ENCODE results near the gene NTRK1. TPM values are rescaled to one million over a fixed set of nuclear protein-coding genes. Genes with fewer than 3 reads are reported as not detected.

The NTRK1 gene
- total and polyA plus RNA-seq, 2 donors (not counting 1 experiment from before 2014, with no cell fraction given): not detected

DNA sequence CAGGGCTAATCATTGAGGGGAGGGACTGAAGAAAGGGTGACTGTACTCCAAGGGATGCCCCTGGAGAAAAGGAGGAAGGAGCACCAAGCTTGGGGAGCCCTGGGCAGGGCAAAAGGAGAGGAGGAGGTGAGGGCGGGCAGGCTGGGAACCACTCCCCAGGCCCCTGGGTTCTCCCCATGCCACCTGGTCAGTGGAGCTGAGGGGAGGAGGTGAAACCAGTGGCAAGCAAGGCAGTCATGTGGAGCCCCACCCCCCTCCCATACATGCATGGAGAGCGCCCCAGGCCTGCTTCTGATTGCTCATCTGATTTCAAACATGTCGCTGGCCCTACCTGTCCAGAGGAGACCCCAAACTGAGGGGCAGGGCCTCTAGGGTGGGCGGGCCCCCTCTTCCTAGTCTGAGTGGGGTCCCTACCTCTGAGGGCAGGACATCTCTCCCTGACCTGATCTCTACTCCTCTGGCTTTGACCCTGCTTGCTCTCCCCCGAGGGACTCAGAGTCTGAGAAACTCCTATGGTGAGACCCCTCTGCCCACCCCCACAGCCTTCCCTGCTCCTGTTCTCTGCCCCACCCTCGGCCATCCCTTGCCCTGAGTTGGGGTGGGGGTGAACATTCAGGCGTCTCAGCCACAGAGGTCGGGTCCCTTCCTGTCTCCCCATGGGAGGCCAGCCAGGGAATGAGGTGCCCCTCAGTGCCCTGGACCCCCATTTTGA, 20.3 kb upstream of the NTRK1 start:
- Histone ChIP-seq H3K4me2 (ENCODE audit: extremely low read depth, insufficient read depth, low read length) (no peak overlapping the region), H3K9me3 (ENCODE audit: control insufficient read depth, insufficient read depth, low read depth, low read length) (no peaks in the 10 kb centered on the region), H3K27ac (ENCODE audit: insufficient read depth, low read length) (no peak overlapping the region), H3K27me3 (ENCODE audit: control insufficient read depth, insufficient read depth, low read length) (peaks cover 43% of the 10 kb centered on the region), H4K20me1 (ENCODE audit: control insufficient read depth, extremely low read depth, insufficient read depth, low read length) (peaks cover 2% of the 10 kb centered on the region), H2AFZ (ENCODE audit: low read length) (no peak overlapping the region), H3K4me1 (ENCODE audit: control insufficient read depth, extremely low read depth, insufficient read depth, low read length) (no peaks in the 10 kb centered on the region), H3K36me3 (ENCODE audit: control insufficient read depth, insufficient read depth, low read length) (no peaks in the 10 kb centered on the region), H3K4me3 (replicated peaks in 1 of 4; ENCODE audit: control extremely low read depth in 1 of 4, insufficient read depth in 1 of 4, low read depth in 3 of 4, low read length in 4 of 4) (no peak overlapping the region), H3K9ac (ENCODE audit: insufficient read depth, low read length) (no peak overlapping the region), H3K79me2 (ENCODE audit: control insufficient read depth, insufficient read depth, low read length) (no peaks in the 10 kb centered on the region)
- DNase-seq (ENCODE audit: low read depth in 2 of 2): no peak
- TF ChIP-seq, protein P1, sequence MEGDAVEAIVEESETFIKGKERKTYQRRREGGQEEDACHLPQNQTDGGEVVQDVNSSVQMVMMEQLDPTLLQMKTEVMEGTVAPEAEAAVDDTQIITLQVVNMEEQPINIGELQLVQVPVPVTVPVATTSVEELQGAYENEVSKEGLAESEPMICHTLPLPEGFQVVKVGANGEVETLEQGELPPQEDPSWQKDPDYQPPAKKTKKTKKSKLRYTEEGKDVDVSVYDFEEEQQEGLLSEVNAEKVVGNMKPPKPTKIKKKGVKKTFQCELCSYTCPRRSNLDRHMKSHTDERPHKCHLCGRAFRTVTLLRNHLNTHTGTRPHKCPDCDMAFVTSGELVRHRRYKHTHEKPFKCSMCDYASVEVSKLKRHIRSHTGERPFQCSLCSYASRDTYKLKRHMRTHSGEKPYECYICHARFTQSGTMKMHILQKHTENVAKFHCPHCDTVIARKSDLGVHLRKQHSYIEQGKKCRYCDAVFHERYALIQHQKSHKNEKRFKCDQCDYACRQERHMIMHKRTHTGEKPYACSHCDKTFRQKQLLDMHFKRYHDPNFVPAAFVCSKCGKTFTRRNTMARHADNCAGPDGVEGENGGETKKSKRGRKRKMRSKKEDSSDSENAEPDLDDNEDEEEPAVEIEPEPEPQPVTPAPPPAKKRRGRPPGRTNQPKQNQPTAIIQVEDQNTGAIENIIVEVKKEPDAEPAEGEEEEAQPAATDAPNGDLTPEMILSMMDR (conservative IDR thresholded peaks at IDR 0.05 in 1 of 2, IDR thresholded peaks at IDR 0.05 in 1 of 2; ENCODE audit: low read depth in 1 of 2, low read length in 2 of 2): no peak
- TF ChIP-seq EZH2 (IDR thresholded peaks at IDR 0.05; ENCODE audit: low read length, missing control alignments): no peak

DNA sequence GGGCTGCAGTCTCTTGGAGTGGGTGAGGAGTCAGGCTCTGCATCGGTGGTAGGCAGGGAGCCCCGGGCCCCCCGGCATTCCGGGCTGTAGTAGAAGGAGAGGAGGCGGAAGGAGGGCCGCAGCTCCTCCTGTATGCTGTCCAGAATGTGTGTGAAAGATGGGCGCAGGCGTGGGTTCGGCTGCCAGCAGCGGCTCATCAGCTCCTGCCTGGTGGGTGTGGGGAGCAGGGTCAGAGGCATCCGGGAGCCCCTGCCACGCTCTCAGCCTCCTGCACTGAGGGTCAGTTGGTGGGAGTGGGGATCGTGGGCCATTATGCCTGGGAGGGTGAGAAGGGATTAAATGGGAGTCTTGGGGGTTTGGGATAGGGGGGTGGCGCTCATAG, 19.8 kb upstream of the NTRK1 start:
- H3K4me2 ChIP-seq (ENCODE audit: extremely low read depth, insufficient read depth, low read length): no peak overlapping the region
- H3K9ac ChIP-seq (ENCODE audit: insufficient read depth, low read length): no peak overlapping the region
- H2AFZ ChIP-seq (ENCODE audit: low read length): no peak overlapping the region
- H3K4me1 ChIP-seq (ENCODE audit: control insufficient read depth, extremely low read depth, insufficient read depth, low read length): no peaks in the 10 kb centered on the region
- H3K79me2 ChIP-seq (ENCODE audit: control insufficient read depth, insufficient read depth, low read length): no peaks in the 10 kb centered on the region
- H3K27me3 ChIP-seq (ENCODE audit: control insufficient read depth, insufficient read depth, low read length): peaks cover 40% of the 10 kb centered on the region
- no peaks in the 10 kb centered on the region for H3K9me3 ChIP-seq (ENCODE audit: control insufficient read depth, insufficient read depth, low read depth, low read length)
- peaks cover 2% of the 10 kb centered on the region for H4K20me1 ChIP-seq (ENCODE audit: control insufficient read depth, extremely low read depth, insufficient read depth, low read length)
- H3K36me3 ChIP-seq (ENCODE audit: control insufficient read depth, insufficient read depth, low read length): no peaks in the 10 kb centered on the region
- no peak for TF ChIP-seq EZH2 (IDR thresholded peaks at IDR 0.05; ENCODE audit: low read length, missing control alignments)
- TF ChIP-seq, protein P1 (conservative IDR thresholded peaks at IDR 0.05 in 1 of 2, IDR thresholded peaks at IDR 0.05 in 1 of 2; ENCODE audit: low read depth in 1 of 2, low read length in 2 of 2): no peak
- H3K27ac ChIP-seq (ENCODE audit: insufficient read depth, low read length): no peak overlapping the region
- H3K4me3 ChIP-seq (replicated peaks in 1 of 4; ENCODE audit: control extremely low read depth in 1 of 4, insufficient read depth in 1 of 4, low read depth in 3 of 4, low read length in 4 of 4): no peak overlapping the region
- DNase-seq (ENCODE audit: low read depth in 2 of 2): no peak

DNA sequence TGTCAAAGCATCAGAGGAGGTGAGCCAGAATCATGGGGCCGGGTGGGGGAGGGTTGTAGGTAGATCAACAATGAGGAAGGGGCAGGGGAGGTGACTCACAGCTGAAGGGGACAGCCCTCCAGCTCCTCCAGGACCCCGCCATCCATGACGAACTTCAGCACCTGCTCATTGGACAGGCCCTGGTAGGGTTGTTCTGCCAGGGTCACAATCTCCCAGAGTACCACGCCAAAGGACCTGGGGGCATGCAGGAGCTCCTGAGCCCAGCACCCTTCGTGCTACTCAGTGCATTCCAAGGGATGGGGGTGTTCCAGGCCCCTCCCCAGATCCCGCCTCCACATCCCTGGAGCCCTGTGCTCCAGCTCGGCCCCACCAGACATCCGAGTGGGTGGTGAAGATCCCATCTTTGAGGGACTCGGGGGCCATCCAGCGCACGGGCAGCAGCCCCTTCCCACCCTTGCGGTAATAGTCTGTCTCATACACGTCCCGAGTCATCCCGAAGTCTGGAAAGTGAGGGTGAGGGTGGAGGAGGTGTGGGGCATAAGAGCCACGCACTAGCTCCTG, 19.3 kb upstream of the NTRK1 start:
- Histone ChIP-seq H4K20me1 (ENCODE audit: control insufficient read depth, extremely low read depth, insufficient read depth, low read length) (peaks cover 2% of the 10 kb centered on the region), H3K4me2 (ENCODE audit: extremely low read depth, insufficient read depth, low read length) (no peak overlapping the region), H3K27me3 (ENCODE audit: control insufficient read depth, insufficient read depth, low read length) (peaks cover 43% of the 10 kb centered on the region), H3K9me3 (ENCODE audit: control insufficient read depth, insufficient read depth, low read depth, low read length) (no peaks in the 10 kb centered on the region), H3K4me3 (replicated peaks in 1 of 4; ENCODE audit: control extremely low read depth in 1 of 4, insufficient read depth in 1 of 4, low read depth in 3 of 4, low read length in 4 of 4) (no peak overlapping the region), H3K27ac (ENCODE audit: insufficient read depth, low read length) (no peak overlapping the region), H3K79me2 (ENCODE audit: control insufficient read depth, insufficient read depth, low read length) (no peaks in the 10 kb centered on the region), H3K4me1 (ENCODE audit: control insufficient read depth, extremely low read depth, insufficient read depth, low read length) (no peaks in the 10 kb centered on the region), H3K9ac (ENCODE audit: insufficient read depth, low read length) (no peak overlapping the region), H2AFZ (ENCODE audit: low read length) (no peak overlapping the region), H3K36me3 (ENCODE audit: control insufficient read depth, insufficient read depth, low read length) (no peaks in the 10 kb centered on the region)
- no peak for DNase-seq (ENCODE audit: low read depth in 2 of 2)
- TF ChIP-seq EZH2 (IDR thresholded peaks at IDR 0.05; ENCODE audit: low read length, missing control alignments): no peak
- TF ChIP-seq, protein P1 (conservative IDR thresholded peaks at IDR 0.05 in 1 of 2, IDR thresholded peaks at IDR 0.05 in 1 of 2; ENCODE audit: low read depth in 1 of 2, low read length in 2 of 2): no peak
